HG03196 (cell line): ENCODE results near the gene MATN1.

Experiments
- ATAC-seq: cut with Tn5 transposase; IDR thresholded peaks from one replicate; pipeline ENCODE4 v1.9.1; 2021; ENCODE audit not compliant: unreplicated experiment

The MATN1 gene

GRCh38 chr1:30758121-30758688 is 34.8 kb upstream of the MATN1 start:
- no peak for ATAC-seq

GRCh38 chr1:30757352-30758120 is 34.2 kb upstream of the MATN1 start, which contains the start of gene LAPTM5:
LAPTM5 (minus strand) TSS chr1:30757774; CDS start chr1:30757745, 29 bp downstream.
- ATAC-seq = no peak

GRCh38 chr1:30756545-30757351 is 33.4 kb upstream of the MATN1 start:
- ATAC-seq = peak; percentile 19

GRCh38 chr1:30756206-30756544 is 32.8 kb upstream of the MATN1 start:
- ATAC-seq = no peak

- ATAC-seq = no peak
Observed at GRCh38 chr1:30755746-30756145, 32.4 kb upstream of the MATN1 start.

GRCh38 chr1:30755334-30755733 is 31.9 kb upstream of the MATN1 start:
- no peak for ATAC-seq

GRCh38 chr1:30754684-30755171 is 31.3 kb upstream of the MATN1 start:
- peak; percentile 40 for ATAC-seq

GRCh38 chr1:30753660-30754123 is 30.3 kb upstream of the MATN1 start:
- no peak for ATAC-seq

- no peak for ATAC-seq
Observed at GRCh38 chr1:30753118-30753517, 29.7 kb upstream of the MATN1 start.

- no peak for ATAC-seq
Observed at GRCh38 chr1:30752651-30752908, 29.2 kb upstream of the MATN1 start.

- no peak for ATAC-seq
Observed at GRCh38 chr1:30751830-30752650, 28.7 kb upstream of the MATN1 start.

GRCh38 chr1:30750731-30751291 is 27.4 kb upstream of the MATN1 start:
- ATAC-seq = no peak

- ATAC-seq = no peak
Observed at GRCh38 chr1:30749691-30750583, 26.6 kb upstream of the MATN1 start.

- ATAC-seq = no peak
Observed at GRCh38 chr1:30748699-30749401, 25.5 kb upstream of the MATN1 start.

GRCh38 chr1:30748098-30748698 is 24.8 kb upstream of the MATN1 start:
- ATAC-seq = no peak

GRCh38 chr1:30747033-30748008 is 23.9 kb upstream of the MATN1 start:
- no peak for ATAC-seq

- ATAC-seq = no peak
Observed at GRCh38 chr1:30746212-30747032, 23.0 kb upstream of the MATN1 start.
